ENCODE data around the gene ALDH2.

DNA sequence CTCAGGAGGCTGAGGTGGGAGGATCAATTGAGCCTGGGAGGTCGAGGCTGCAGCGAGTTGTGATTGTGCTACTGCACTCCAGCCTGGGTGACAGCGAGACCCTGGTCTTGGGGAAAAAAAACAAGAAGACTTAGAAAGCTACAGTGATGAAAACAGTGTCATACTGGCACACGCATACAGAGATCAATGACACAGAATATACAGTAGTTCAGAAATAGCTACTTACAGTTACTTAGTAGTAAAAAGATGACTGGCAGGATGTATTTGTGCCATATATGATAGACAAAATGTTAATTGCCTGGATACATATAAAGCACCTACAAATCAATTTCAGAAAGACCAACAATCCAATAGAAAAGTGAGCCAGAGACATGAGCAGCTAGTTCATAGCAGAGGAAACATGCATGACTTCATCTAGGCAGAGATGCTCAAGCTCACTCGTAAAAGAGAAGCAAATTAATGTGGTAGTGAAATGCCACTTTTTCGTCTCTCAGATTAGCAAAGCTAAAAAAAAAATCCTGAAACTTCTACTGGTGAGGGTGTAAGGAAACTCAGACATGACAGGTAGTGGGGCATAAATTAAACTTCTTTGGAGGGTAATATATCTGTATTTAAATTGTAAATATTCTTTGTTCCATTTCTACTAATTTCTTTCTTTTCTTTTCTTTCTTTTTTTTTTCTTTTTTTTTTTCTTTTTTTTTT lies 2.5 kb upstream of the ALDH2 start:
- TF ChIP-seq POLR2A (IDR thresholded peaks at IDR 0.05) (no peak), CTCF (IDR thresholded peaks at IDR 0.05) (no peak), POLR2AphosphoS5 (IDR thresholded peaks at IDR 0.05) (no peak)
